OCI-M1 (cell line): ENCODE data around the gene PGAP6.
A peak's percentile ranks its signal among the peaks of the same experiment; 100 is the strongest.

Experiments used
- DNase-seq: peaks from one replicate; lab custom pipeline; 2025; lab: John Stamatoyannopoulos, UW

Gene PGAP6

GRCh38 chr16:330741-331140, 51.0 kb downstream of the PGAP6 start:
- no peak for DNase-seq

GRCh38 chr16:325375-326145, 56.2 kb downstream of the PGAP6 start:
- no peak for DNase-seq

GRCh38 chr16:324451-325334, 57.1 kb downstream of the PGAP6 start:
- peak; percentile 3 for DNase-seq

- no peak for DNase-seq
Measured at GRCh38 chr16:324201-324450, 57.7 kb downstream of the PGAP6 start.

GRCh38 chr16:322476-323143, 59.2 kb downstream of the PGAP6 start:
- no peak for DNase-seq

- no peak for DNase-seq
Measured at GRCh38 chr16:321532-321931, 60.2 kb downstream of the PGAP6 start.
